Astrocyte of the cerebellum (primary cell): Measurements from ENCODE around the gene CELF6.
A peak's percentile ranks its signal among the peaks of the same experiment; 100 is the strongest.

Experiments used
- DNase-seq: peaks from one replicate; pipeline ENCODE4 v3.0.0-alpha.2; 2011; ENCODE audit warnings: low read depth
- H3K4me3 ChIP-seq: 2 replicates; pipeline ENCODE4 v1.5.1; 2011; ENCODE audit warnings: mild to moderate bottlenecking, low read depth, low read length, moderate library complexity
- CTCF ChIP-seq: IDR thresholded peaks from 2 replicates; pipeline ENCODE4 v1.5.1; 2012; ENCODE audit warnings: low read length, low read depth, moderate library complexity, mild to moderate bottlenecking; ENCODE audit errors: missing control alignments
- in situ Hi-C: cut with HindIII; loops from 2 replicates; pipeline ENCODE4 v1.10.0; 2017; ENCODE audit warnings: low sequenced_read_pairs

Gene CELF6

DNA sequence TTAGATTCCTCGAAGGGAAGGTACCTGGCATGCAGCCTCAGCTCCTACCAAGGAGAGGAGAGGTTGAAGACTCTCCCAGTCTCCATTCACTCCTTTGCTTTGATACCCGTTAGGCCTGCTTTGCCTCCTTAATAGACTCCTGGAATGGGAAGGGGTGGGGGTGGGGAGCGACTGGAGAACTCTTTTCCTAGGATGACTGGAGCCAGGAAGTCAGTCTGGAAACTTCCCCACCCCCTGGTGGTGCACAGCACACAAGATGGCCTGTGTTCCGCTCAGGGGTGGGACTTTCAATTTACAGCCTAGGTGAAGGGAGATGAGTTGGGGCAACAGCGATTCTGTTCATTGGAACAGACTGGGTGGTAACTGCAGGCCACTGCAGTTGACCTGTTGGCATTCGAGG lies 21.4 kb upstream of the CELF6 start:
- in situ Hi-C loops: no loop called here
- TF ChIP-seq CTCF: peak; percentile 9
- no peak for DNase-seq
- H3K4me3 ChIP-seq: no peak overlapping the region

- in situ Hi-C loops: no loop called here
- DNase-seq: no peak
- no peak for TF ChIP-seq CTCF
- H3K4me3 ChIP-seq: no peak overlapping the region
These were observed 20.4 kb upstream of the CELF6 start for GRCh38 chr15:72340366-72340765.

DNA sequence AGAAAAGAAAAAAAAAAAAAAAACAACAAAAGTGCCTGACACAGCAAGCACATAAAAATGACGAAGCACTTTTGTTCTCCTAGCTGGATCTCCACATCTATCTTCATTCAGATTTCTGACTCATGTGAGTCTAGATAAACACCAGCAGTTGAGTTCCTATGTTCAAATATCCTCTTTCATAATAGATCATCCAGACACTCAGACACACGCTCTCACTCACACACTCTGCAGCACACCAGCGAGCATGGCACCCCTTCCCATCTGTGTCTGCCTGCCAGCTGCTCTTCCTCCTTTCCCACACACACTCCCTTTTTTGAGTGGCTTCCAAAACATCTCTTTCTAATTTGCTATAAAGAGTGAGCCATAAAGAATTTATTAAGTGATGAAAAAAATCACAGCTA lies 19.8 kb upstream of the CELF6 start:
- TF ChIP-seq CTCF: no peak
- no peak overlapping the region for H3K4me3 ChIP-seq
- no peak for DNase-seq
- in situ Hi-C loops: no loop called here

- H3K4me3 ChIP-seq: no peak overlapping the region
- in situ Hi-C loops: no loop called here
- DNase-seq: no peak
- no peak for TF ChIP-seq CTCF
These were observed 18.8 kb upstream of the CELF6 start for GRCh38 chr15:72338617-72339321.

DNA sequence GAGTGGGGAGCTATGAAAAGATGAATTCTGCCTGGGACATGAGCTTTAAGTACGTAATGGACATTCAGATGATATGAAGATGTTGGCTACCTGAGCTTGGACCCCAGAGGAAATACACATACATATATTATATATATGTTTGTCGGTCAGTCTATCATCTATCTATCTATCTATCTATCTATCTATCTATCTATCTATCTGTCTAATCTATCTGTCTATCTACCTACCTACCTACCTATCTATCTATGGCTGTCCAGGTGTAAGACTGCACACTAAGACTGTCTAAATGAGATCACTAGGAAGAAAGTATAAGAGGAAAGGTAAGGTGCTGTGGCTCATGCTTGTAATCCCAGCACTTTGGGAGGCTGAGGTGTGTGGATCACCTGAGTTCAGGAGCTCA lies 18.2 kb upstream of the CELF6 start:
- in situ Hi-C loops: no loop called here
- DNase-seq: no peak
- no peak for TF ChIP-seq CTCF
- no peak overlapping the region for H3K4me3 ChIP-seq

GRCh38 chr15:72334842-72335241 lies 14.9 kb upstream of the CELF6 start:
- DNase-seq: no peak
- TF ChIP-seq CTCF: no peak
- in situ Hi-C loops: no loop called here
- no peak overlapping the region for H3K4me3 ChIP-seq
